BJ (cell line): ENCODE data around the gene TXNRD3. TPM values are rescaled to one million over a fixed set of nuclear protein-coding genes. Genes with fewer than 3 reads are reported as not detected.

Source experiments
- CTCF ChIA-PET: fragments of 350-600 bp; formaldehyde crosslinking; extraction: SDS; loops from one replicate; lab custom pipeline; 2021; ENCODE audit warnings: antibody characterized with exemption, inconsistent platforms; lab: Yijun Ruan, JAX
- POLR2A ChIA-PET: fragments of 300-600 bp; sonication (Branson Sonifier 250); formaldehyde crosslinking; extraction: SDS; loops from one replicate; lab custom pipeline; 2021; ENCODE audit warnings: antibody characterized with exemption; lab: Charles Lee
- DNase-seq: peaks from one replicate; pipeline ENCODE4 v3.0.0-alpha.2; 2011; ENCODE audit warnings: low read depth
- H3K27me3 ChIP-seq: 2 replicates; pipeline ENCODE4 v1.6.0; 2011; ENCODE audit warnings: low read length; ENCODE audit not compliant: control insufficient read depth, insufficient read depth
- H3K36me3 ChIP-seq: 2 replicates; pipeline ENCODE4 v1.5.1; 2011; ENCODE audit warnings: low read length; ENCODE audit not compliant: control insufficient read depth, insufficient read depth
- H3K4me3 ChIP-seq: 2 replicates; pipeline ENCODE4 v1.5.1; 2011; ENCODE audit warnings: low read depth, mild to moderate bottlenecking, control low read depth, low read length
- polyA plus RNA-seq: library from polyadenylated mRNA; depleted of rRNA; stranded (reverse); fragments of >200 nt; gene quantifications from 2 replicates; pipeline ENCODE4 v1.2.3, GENCODE V29; 2011
- TF ChIP-seq, protein P1 (sequence below): IDR thresholded peaks from 2 replicates; pipeline ENCODE4 v1.5.1; 2011; ENCODE audit warnings: low read depth, mild to moderate bottlenecking, control low read depth, inconsistent platforms, low read length, moderate library complexity; ENCODE audit not compliant: insufficient read depth

The TXNRD3 gene
- polyA plus RNA-seq, 1 experiment: 4.4 TPM

- Histone ChIP-seq H3K27me3 (peaks cover 1% of the 10 kb centered on the region; the same call in 1 of the 2 replicates), H3K36me3 (no peaks in the 10 kb centered on the region), H3K4me3 (no peak overlapping the region)
- POLR2A ChIA-PET: interaction anchor here (0.6 kb wide), 1 partner anchor 1892 kb away, joined by 6 read pairs; no protein-coding TSS in a partner anchor
- TF ChIP-seq, protein P1, sequence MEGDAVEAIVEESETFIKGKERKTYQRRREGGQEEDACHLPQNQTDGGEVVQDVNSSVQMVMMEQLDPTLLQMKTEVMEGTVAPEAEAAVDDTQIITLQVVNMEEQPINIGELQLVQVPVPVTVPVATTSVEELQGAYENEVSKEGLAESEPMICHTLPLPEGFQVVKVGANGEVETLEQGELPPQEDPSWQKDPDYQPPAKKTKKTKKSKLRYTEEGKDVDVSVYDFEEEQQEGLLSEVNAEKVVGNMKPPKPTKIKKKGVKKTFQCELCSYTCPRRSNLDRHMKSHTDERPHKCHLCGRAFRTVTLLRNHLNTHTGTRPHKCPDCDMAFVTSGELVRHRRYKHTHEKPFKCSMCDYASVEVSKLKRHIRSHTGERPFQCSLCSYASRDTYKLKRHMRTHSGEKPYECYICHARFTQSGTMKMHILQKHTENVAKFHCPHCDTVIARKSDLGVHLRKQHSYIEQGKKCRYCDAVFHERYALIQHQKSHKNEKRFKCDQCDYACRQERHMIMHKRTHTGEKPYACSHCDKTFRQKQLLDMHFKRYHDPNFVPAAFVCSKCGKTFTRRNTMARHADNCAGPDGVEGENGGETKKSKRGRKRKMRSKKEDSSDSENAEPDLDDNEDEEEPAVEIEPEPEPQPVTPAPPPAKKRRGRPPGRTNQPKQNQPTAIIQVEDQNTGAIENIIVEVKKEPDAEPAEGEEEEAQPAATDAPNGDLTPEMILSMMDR: no peak
- no peak for DNase-seq
- CTCF ChIA-PET: interaction anchor here (1.0 to 2.3 kb wide), 6 partner anchors 10 to 863 kb away, joined by 3 to 7 read pairs (median 4); no protein-coding TSS in a partner anchor
Observed at GRCh38 chr3:126684218-126684751, 29.4 kb upstream of the TXNRD3 start.

GRCh38 chr3:126683069-126683468 is 28.1 kb upstream of the TXNRD3 start:
- TF ChIP-seq, protein P1: no peak
- no peak overlapping the region for H3K4me3 ChIP-seq
- POLR2A ChIA-PET: no interaction called here
- peaks cover 1% of the 10 kb centered on the region; the same call in 1 of the 2 replicates for H3K27me3 ChIP-seq
- CTCF ChIA-PET: interaction anchor here (0.8 to 2.3 kb wide), 6 partner anchors 11 to 861 kb away, joined by 3 to 7 read pairs (median 4); no protein-coding TSS in a partner anchor
- no peaks in the 10 kb centered on the region for H3K36me3 ChIP-seq
- no peak for DNase-seq

GRCh38 chr3:126682009-126682408 is 27.1 kb upstream of the TXNRD3 start:
- no peaks in the 10 kb centered on the region for H3K36me3 ChIP-seq
- TF ChIP-seq, protein P1: no peak
- POLR2A ChIA-PET: no interaction called here
- no peak for DNase-seq
- H3K4me3 ChIP-seq: no peak overlapping the region
- CTCF ChIA-PET: interaction anchor here (0.7 to 6.0 kb wide), 7 partner anchors 13 to 866 kb away, joined by 3 to 57 read pairs (median 3); partner anchors contain the start of gene PLXNA1
- peaks cover 1% of the 10 kb centered on the region; the same call in 1 of the 2 replicates for H3K27me3 ChIP-seq

DNA sequence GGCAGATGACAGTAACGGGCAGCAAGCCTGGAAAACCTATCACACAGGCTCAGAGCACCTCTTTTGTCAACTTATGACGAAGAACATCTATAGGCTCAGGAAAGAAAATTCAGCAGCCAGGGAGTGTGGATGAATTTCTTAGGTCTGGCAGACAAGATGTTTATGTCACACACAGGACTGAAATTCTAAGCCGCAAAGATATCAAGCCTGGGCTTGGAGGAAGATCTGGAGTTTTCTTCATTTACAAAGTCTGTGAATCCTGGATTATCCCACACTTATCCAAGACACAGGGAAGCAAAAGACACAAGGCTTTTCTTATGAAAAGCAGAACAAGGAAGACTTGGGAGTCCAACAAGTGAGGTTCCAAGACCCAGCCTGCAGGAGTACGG is 25.7 kb upstream of the TXNRD3 start:
- Histone ChIP-seq H3K36me3 (no peaks in the 10 kb centered on the region), H3K4me3 (no peak overlapping the region), H3K27me3 (peaks cover 4% of the 10 kb centered on the region)
- POLR2A ChIA-PET: no interaction called here
- no peak for DNase-seq
- CTCF ChIA-PET: interaction anchor here (1.1 to 6.0 kb wide), 18 partner anchors 9 to 868 kb away, joined by 3 to 61 read pairs (median 6); partner anchors contain the start of gene CHST13
- TF ChIP-seq, protein P1: no peak

DNA sequence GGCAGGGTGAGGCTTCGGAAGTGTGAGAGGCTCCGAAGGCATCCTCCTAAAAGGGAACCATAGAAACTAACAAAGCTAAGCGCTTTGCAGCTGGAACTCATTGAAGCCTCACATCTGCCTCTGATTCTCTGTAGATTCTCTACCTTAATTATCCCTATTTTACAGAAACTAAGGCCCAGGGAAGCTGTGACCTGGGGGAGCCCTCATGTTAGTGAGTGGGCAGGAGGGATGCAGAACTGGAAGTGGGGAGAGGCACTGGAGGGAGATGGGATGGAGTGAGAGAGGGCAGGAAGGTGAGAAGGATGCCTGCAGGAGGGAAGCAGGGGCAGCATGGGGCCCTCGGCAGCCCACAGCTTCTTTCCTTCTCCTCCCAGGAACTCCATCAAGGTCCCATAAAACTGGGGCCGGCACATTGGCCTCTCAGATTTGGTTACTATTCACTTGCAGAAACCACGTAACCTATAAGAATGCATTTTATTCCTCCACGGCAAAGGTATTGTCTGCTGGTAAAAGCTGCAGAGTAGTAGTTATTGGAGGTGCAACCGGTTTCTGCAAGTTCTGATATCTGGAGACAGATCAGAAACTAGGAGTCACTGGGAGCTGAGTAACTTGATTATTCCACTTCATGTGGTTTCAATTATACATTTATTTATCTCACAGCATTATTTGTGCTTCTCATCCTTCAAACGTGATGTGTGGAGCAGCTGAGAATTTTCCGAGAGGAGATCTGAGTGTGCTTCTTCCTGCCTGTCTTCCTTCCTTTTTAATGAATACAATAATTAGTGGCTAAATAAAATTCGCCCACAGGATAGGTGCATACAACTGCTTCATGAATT is 25.1 kb upstream of the TXNRD3 start:
- H3K4me3 ChIP-seq: no peak overlapping the region
- H3K36me3 ChIP-seq: no peaks in the 10 kb centered on the region
- TF ChIP-seq, protein P1: no peak
- ChIA-PET CTCF (interaction anchor here (0.6 to 6.0 kb wide), 33 partner anchors 9 to 1320 kb away, joined by 3 to 61 read pairs (median 6); partner anchors contain the start of gene CHST13), POLR2A (no interaction called here)
- DNase-seq: no peak
- H3K27me3 ChIP-seq: peaks cover 5% of the 10 kb centered on the region
